A673 (cell line): Measurements from ENCODE around the gene KLHDC4. TPM values are rescaled to one million over a fixed set of nuclear protein-coding genes. Genes with fewer than 3 reads are reported as not detected.

Experiments used
- BruUV-seq: library from RNA; stranded (reverse); fragments of 400-500 nt; replicated peaks from 2 replicates; lab custom pipeline; 2021; lab: Mats Ljungman, UMichigan
- CTCF ChIA-PET: fragments of 300-600 bp; sonication (Branson Sonifier 250); formaldehyde crosslinking; loops from one replicate; lab custom pipeline; 2022; ENCODE audit warnings: antibody characterized with exemption; lab: Charles Lee
- POLR2A ChIA-PET: fragments of 300-600 bp; sonication (Branson Sonifier 250); formaldehyde crosslinking; loops from one replicate; lab custom pipeline; 2022; ENCODE audit warnings: antibody characterized with exemption; ENCODE audit not compliant: low non-redundant PET; lab: Charles Lee
- DNase-seq: peaks from one replicate; pipeline ENCODE4 v3.0.0-alpha.2; 2015; ENCODE audit warnings: low spot score
- H3K27ac ChIP-seq: fragments of 200-600 bp; sonication (generic); 2 replicates; pipeline ENCODE4 v1.5.1; 2016; ENCODE audit warnings: mixed run types, low read depth, mild to moderate bottlenecking, mixed read lengths, antibody characterized with exemption, low read length; ENCODE audit not compliant: poor library complexity, severe bottlenecking
- H3K27me3 ChIP-seq: fragments of 200-600 bp; sonication (generic); replicated peaks from 2 replicates; pipeline ENCODE4 v1.6.1; 2017; ENCODE audit warnings: mixed run types, low read depth, mild to moderate bottlenecking, mixed read lengths, antibody characterized with exemption, low read length; ENCODE audit not compliant: insufficient read depth, poor library complexity
- H3K36me3 ChIP-seq: fragments of 200-600 bp; sonication (generic); 2 replicates; pipeline ENCODE4 v1.6.1; 2016; ENCODE audit warnings: mixed run types, mild to moderate bottlenecking, mixed read lengths, antibody characterized with exemption, low read length; ENCODE audit not compliant: insufficient read depth, poor library complexity, severe bottlenecking
- H3K4me1 ChIP-seq: fragments of 200-600 bp; sonication (generic); 2 replicates; pipeline ENCODE4 v1.6.1; 2017; ENCODE audit warnings: mixed run types, mild to moderate bottlenecking, mixed read lengths, antibody characterized with exemption, low read length; ENCODE audit not compliant: insufficient read depth, poor library complexity, severe bottlenecking
- H3K4me3 ChIP-seq: fragments of 200-600 bp; sonication (generic); 2 replicates; pipeline ENCODE4 v1.5.1; 2016; ENCODE audit warnings: low read depth, mixed run types, mild to moderate bottlenecking, mixed read lengths, low read length; ENCODE audit not compliant: poor library complexity, severe bottlenecking
- H3K9me3 ChIP-seq: fragments of 200-600 bp; sonication (generic); 2 replicates; pipeline ENCODE4 v1.6.1; 2016; ENCODE audit warnings: mixed run types, low read depth, mild to moderate bottlenecking, mixed read lengths, antibody characterized with exemption, low read length; ENCODE audit not compliant: poor library complexity, severe bottlenecking
- CTCF ChIP-seq: fragments of 300-800, 200-600 bp; sonication (generic); conservative IDR thresholded peaks from 2 replicates; pipeline ENCODE4 v1.5.1; 2017; ENCODE audit warnings: low read depth, mild to moderate bottlenecking, antibody characterized with exemption, low read length, moderate library complexity, mixed read lengths
- EZH2 ChIP-seq: fragments of 200-600 bp; sonication (generic); IDR thresholded peaks from 2 replicates; pipeline ENCODE4 v1.6.1; 2017; ENCODE audit warnings: borderline replicate concordance, low read depth, mild to moderate bottlenecking, mixed read lengths, antibody characterized with exemption, low read length; ENCODE audit not compliant: poor library complexity, severe bottlenecking
- intact Hi-C: fragments of 100-400 bp; cut with micrococcal nuclease; formaldehyde crosslinking; loops from one replicate; pipeline ENCODE4 v1.10.0; 2022; ENCODE audit not compliant: unreplicated experiment
- total RNA-seq: library from RNA; stranded (reverse); gene quantifications from 2 replicates; pipeline ENCODE4 v1.2.3, GENCODE V29; 2021

KLHDC4 gene
- total RNA-seq, 1 experiment from 2014 or later = 86.6 TPM

GRCh38 chr16:87701078-87701460, 64.7 kb downstream of the KLHDC4 start:
- no peak overlapping the region for H3K27ac ChIP-seq
- peaks cover 16% of the 10 kb centered on the region for H3K36me3 ChIP-seq
- no peak for TF ChIP-seq EZH2
- no peak for TF ChIP-seq CTCF
- intact Hi-C loops = no loop called here
- H3K4me1 ChIP-seq = no peaks in the 10 kb centered on the region
- H3K9me3 ChIP-seq = no peaks in the 10 kb centered on the region
- CTCF ChIA-PET = interaction anchor here (0.6 kb wide), 1 partner anchor 64 kb away, joined by 7 read pairs; no protein-coding TSS in a partner anchor
- no peaks in the 10 kb centered on the region for H3K27me3 ChIP-seq
- no TSS peak for BruUV-seq
- no peak overlapping the region for H3K4me3 ChIP-seq
- DNase-seq = no peak
- POLR2A ChIA-PET = no interaction called here

- TF ChIP-seq CTCF (no peak), EZH2 (no peak)
- Histone ChIP-seq H3K4me3 (no peak overlapping the region), H3K27ac (no peak overlapping the region), H3K4me1 (no peaks in the 10 kb centered on the region), H3K27me3 (no peaks in the 10 kb centered on the region), H3K9me3 (no peaks in the 10 kb centered on the region), H3K36me3 (peaks cover 20% of the 10 kb centered on the region)
- no peak for DNase-seq
- ChIA-PET CTCF (interaction anchor here (0.6 kb wide), 1 partner anchor 64 kb away, joined by 7 read pairs; no protein-coding TSS in a partner anchor), POLR2A (no interaction called here)
- BruUV-seq = no TSS peak
- intact Hi-C loops = no loop called here
Measured at GRCh38 chr16:87700406-87701077, 65.2 kb downstream of the KLHDC4 start.

- Histone ChIP-seq H3K9me3 (no peaks in the 10 kb centered on the region), H3K27me3 (no peaks in the 10 kb centered on the region), H3K27ac (no peak overlapping the region), H3K4me3 (no peak overlapping the region), H3K4me1 (no peaks in the 10 kb centered on the region), H3K36me3 (peaks cover 20% of the 10 kb centered on the region)
- intact Hi-C loops = no loop called here
- no TSS peak for BruUV-seq
- ChIA-PET POLR2A (no interaction called here), CTCF (no interaction called here)
- no peak for TF ChIP-seq CTCF
- TF ChIP-seq EZH2 = no peak
- DNase-seq = no peak
Measured at GRCh38 chr16:87698676-87699199, 67.0 kb downstream of the KLHDC4 start.
